HG02623 (cell line): ENCODE data around the gene ZNF678.
"Not testable (repeated sequence)": the region's sequence is repeated elsewhere in the genome, so short reads cannot be mapped to it uniquely, and the experiment has no call there.

Source experiments
- ATAC-seq: cut with Tn5 transposase; IDR thresholded peaks from one replicate; pipeline ENCODE4 v1.9.1; 2021; ENCODE audit warnings: moderate library complexity; ENCODE audit not compliant: unreplicated experiment

ZNF678 gene

DNA sequence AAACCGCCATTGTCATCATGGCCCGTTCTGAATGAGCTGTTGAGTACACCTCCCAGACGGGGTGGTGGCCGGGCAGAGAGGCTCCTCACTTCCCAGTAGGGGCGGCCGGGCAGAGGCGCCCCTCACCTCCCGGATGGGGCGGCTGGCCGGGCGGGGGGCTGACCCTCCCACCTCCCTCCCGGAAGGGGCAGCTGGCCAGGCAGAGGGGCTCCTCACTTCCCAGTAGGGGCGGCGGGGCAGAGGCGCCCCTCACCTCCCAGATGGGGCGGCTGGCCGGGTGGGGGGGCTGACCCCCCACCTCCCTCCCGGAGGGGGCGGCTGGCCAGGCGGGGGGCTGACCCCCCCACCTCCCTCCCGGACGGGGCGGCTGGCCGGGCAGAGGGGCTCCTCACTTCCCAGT lies 147.1 kb downstream of the ZNF678 start:
- not testable (repeated sequence) for ATAC-seq

DNA sequence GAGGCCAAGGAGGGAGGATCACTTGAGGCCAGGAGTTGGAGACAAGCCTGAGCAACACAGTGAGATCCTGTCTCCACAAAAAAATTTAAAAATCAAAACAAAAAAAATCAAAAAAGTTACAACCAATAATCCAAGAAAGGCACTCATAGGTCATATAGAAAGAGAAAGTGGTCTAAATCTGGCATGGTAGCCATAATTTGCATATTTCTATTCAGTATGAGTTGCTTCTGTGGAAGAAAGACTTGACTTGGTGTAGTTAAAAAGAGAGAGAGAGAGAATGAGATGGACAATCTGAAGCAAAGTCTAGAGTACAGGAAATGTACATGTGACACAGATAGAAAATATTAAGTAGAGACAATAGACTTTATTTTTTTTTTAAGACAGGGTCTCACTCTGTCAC lies 149.3 kb downstream of the ZNF678 start:
- ATAC-seq: no peak

- ATAC-seq: no peak
Observed at GRCh38 chr1:227718932-227719331, 155.6 kb downstream of the ZNF678 start.

DNA sequence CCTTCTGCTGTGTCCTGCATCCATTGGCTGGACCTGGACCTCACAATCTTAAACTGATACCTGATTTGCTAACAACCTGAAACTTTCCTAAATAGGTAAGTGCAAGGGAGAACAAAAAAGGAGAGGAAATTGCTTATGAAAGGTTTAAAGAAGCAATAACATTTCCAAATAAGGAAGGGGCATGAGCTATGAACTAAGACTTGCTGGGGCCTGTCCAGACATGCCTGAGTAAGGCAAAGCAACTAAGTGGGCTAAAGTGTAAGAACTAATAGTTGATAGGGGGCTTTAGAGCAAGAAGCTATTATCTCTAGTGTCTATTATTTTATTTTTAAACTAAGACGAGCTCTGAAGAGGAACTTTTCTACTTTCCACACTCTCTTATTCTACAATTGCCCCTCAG lies 160.1 kb downstream of the ZNF678 start:
- no peak for ATAC-seq

- no peak for ATAC-seq
Observed at GRCh38 chr1:227725046-227725445, 161.7 kb downstream of the ZNF678 start.

DNA sequence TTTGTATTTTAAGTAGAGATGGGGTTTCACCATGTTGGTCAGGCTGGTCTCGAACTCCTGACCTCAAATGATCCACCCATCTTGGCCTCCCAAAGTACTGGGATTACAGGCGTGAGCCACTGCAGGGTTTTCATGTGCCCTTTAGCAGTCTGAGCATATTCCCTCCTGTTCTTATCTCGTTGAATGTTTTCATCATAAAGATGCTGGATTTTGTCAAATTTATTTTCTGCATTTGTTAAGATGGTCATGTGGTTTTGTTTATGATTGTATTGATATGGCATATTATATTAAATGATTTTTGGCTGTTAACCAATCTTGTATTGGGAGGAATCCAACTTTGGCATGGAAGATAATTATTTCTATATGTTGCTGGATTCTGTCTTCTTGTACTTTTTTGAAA lies 163.0 kb downstream of the ZNF678 start:
- no peak for ATAC-seq
